Activated CD8-positive, alpha-beta memory T cell treated with anti-CD3 and anti-CD28 coated beads, Interleukin-2, amount 10 ng/mL, durations not matched to agents 7 days and 5 days (primary cell): ENCODE results near the gene HPX. TPM values are rescaled to one million over a fixed set of nuclear protein-coding genes. Genes with fewer than 3 reads are reported as not detected.

Experiments used
- ATAC-seq: fragments of 150-1000 bp; cut with Tn5 transposase; one replicate; pipeline ENCODE4 v1.10.0; 2021; ENCODE audit warnings: moderate library complexity
- CTCF ChIA-PET: fragments of 350-600 bp; sonication (Branson Sonifier 250); formaldehyde crosslinking; loops from one replicate; lab custom pipeline; 2021; ENCODE audit warnings: antibody characterized with exemption; lab: Charles Lee
- DNase-seq: peaks from one replicate; pipeline ENCODE4 v3.0.0-alpha.2; 2020
- H3K27ac Mint-ChIP-seq: one replicate; pipeline ENCODE4 v1.8.0; 2021; ENCODE audit warnings: mild to moderate bottlenecking, mixed read lengths
- H3K27me3 Mint-ChIP-seq: one replicate; pipeline ENCODE4 v1.8.0; 2021; ENCODE audit warnings: mixed read lengths
- H3K36me3 Mint-ChIP-seq: one replicate; pipeline ENCODE4 v1.8.0; 2021; ENCODE audit warnings: mild to moderate bottlenecking, mixed read lengths
- H3K4me1 Mint-ChIP-seq: one replicate; pipeline ENCODE4 v1.8.0; 2021; ENCODE audit warnings: mixed read lengths
- H3K4me3 Mint-ChIP-seq: one replicate; pipeline ENCODE4 v1.8.0; 2021; ENCODE audit warnings: mild to moderate bottlenecking, moderate library complexity, mixed read lengths
- H3K9me3 Mint-ChIP-seq: one replicate; pipeline ENCODE4 v1.8.0; 2022; ENCODE audit warnings: low read depth, mixed read lengths
- total RNA-seq, 2 experiments: library from RNA; stranded (reverse); gene quantifications; one replicate each; pipeline ENCODE4 v1.2.3, GENCODE V29; 2021

Gene HPX
- total RNA-seq, 2 experiments from 2014 or later = 0.76 TPM; not detected in 1

DNA sequence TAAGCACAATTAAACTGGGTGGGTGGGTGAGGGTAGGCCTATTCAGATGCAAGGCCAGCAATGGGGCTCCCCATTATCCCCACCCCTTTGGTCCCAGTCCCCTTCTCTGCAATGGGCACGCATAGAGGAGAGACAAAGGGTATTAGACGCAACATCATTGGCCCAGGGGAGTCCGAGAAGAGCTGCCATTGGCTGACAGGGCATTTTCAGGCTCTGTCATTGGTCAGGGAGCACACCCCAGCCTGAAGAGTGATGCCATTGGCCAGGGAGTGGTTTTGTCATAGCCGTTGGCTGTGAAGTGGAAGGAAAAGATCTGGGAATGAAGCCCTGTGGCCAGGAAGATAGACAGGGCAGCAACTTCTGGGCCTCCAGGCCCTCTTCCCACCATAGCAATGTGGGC, 35.8 kb upstream of the HPX start:
- H3K4me3 Mint-ChIP-seq = no peak overlapping the region
- peaks cover 23% of the 10 kb centered on the region for H3K4me1 Mint-ChIP-seq
- DNase-seq = no peak
- H3K36me3 Mint-ChIP-seq = peaks cover 10% of the 10 kb centered on the region
- no peak for ATAC-seq
- no peak overlapping the region for H3K27ac Mint-ChIP-seq
- no peaks in the 10 kb centered on the region for H3K27me3 Mint-ChIP-seq
- H3K9me3 Mint-ChIP-seq = no peaks in the 10 kb centered on the region
- CTCF ChIA-PET = interaction anchor here (1.0 to 4.3 kb wide), 2 partner anchors 98 to 122 kb away, joined by 3 to 19 read pairs; no protein-coding TSS in a partner anchor

DNA sequence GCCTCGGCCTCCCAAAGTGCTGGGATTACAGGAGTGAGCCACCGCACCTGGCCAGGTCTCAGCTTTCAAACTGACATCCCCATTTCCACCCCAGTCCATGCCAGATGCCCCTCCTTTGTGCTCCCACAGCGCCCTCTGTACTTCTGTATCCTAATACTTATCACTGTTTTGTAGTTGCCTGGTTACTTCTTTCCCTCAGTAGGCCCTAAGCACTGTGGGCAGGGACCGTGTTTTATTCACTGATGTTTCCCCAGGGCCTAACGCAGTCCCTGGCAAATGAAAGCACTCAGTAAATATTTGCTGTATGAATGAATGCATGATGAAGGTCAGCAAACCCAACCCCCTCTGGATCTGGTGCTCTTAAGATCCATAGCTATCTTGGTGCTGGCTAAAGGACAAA, 35.1 kb upstream of the HPX start:
- no peak overlapping the region for H3K27ac Mint-ChIP-seq
- CTCF ChIA-PET = interaction anchor here (1.0 to 4.3 kb wide), 3 partner anchors 9 to 121 kb away, joined by 3 to 19 read pairs (median 4); no protein-coding TSS in a partner anchor

DNA sequence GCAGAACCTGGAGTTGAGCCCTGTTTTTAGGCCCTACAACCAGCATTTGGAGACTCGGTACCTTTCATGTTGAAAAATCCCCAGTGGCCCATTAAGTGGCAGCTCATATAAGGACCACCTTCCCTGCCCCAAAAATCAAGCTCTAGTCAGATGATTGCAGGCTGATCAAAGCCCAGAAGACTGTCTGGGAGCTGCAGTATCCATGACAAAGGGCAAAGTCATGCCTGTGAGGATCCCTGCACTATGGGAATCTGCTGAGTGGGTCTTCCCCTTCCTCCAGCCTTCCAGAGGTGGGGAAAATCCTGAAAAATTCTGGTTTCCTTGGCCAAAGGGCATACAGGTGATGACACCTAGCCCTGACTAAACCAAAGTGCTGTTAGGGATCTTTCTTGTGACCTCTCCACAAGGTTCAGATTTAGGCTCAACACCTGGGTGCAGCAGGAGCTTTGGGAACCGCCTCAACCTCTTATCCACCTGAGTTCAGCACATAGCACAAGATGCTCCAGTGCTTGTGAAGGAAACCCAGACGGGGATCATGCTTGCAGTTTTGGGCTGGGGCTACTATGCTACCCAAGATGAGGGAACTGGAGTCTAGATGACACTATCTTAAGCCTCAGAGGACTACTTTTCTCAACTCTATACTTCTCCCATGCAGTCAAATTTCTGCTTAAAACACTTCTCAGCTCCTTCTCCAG, 34.2 kb upstream of the HPX start:
- H3K27me3 Mint-ChIP-seq = no peaks in the 10 kb centered on the region
- DNase-seq (no peak), ATAC-seq (no peak)
- no peak overlapping the region for H3K27ac Mint-ChIP-seq
- peak overlapping the region; percentile 5 for H3K4me3 Mint-ChIP-seq
- H3K4me1 Mint-ChIP-seq = peaks cover 18% of the 10 kb centered on the region
- H3K36me3 Mint-ChIP-seq = peaks cover 8% of the 10 kb centered on the region
- CTCF ChIA-PET = interaction anchor here (1.3 to 4.3 kb wide), 2 partner anchors 10 to 96 kb away, joined by 4 to 19 read pairs; no protein-coding TSS in a partner anchor
- no peaks in the 10 kb centered on the region for H3K9me3 Mint-ChIP-seq

More for the DNA sequence above, 35.1 kb upstream of the HPX start:
- H3K9me3 Mint-ChIP-seq = no peaks in the 10 kb centered on the region
- no peak for ATAC-seq
- peaks cover 8% of the 10 kb centered on the region for H3K36me3 Mint-ChIP-seq
- peaks cover 27% of the 10 kb centered on the region for H3K4me1 Mint-ChIP-seq
- no peaks in the 10 kb centered on the region for H3K27me3 Mint-ChIP-seq
- no peak for DNase-seq
- H3K4me3 Mint-ChIP-seq = no peak overlapping the region

DNA sequence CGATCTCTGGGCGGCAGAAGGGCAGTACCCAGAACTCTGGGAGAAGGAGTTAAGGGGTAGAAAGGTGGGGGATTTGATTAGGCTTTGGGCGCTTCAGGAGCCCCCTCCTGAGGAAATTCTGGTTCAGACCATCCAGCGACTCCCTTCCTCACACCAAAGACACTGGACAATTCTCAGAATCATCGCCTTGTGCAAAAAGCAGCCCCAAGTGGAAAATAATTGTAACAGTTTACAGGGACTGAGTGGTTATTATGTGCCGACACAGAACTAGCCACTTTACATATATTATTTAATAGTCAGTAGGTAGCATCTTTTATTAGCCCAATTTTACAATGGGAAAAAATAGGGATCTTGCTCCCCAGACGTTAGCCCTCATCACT, 33.6 kb upstream of the HPX start:
- peaks cover 8% of the 10 kb centered on the region for H3K36me3 Mint-ChIP-seq
- H3K4me3 Mint-ChIP-seq = peak overlapping the region; percentile 45
- H3K27ac Mint-ChIP-seq = no peak overlapping the region
- no peak for DNase-seq
- CTCF ChIA-PET = interaction anchor here (1.3 to 4.3 kb wide), 2 partner anchors 10 to 96 kb away, joined by 4 to 19 read pairs; no protein-coding TSS in a partner anchor
- no peaks in the 10 kb centered on the region for H3K9me3 Mint-ChIP-seq
- peaks cover 14% of the 10 kb centered on the region for H3K4me1 Mint-ChIP-seq
- no peaks in the 10 kb centered on the region for H3K27me3 Mint-ChIP-seq
- no peak for ATAC-seq

DNA sequence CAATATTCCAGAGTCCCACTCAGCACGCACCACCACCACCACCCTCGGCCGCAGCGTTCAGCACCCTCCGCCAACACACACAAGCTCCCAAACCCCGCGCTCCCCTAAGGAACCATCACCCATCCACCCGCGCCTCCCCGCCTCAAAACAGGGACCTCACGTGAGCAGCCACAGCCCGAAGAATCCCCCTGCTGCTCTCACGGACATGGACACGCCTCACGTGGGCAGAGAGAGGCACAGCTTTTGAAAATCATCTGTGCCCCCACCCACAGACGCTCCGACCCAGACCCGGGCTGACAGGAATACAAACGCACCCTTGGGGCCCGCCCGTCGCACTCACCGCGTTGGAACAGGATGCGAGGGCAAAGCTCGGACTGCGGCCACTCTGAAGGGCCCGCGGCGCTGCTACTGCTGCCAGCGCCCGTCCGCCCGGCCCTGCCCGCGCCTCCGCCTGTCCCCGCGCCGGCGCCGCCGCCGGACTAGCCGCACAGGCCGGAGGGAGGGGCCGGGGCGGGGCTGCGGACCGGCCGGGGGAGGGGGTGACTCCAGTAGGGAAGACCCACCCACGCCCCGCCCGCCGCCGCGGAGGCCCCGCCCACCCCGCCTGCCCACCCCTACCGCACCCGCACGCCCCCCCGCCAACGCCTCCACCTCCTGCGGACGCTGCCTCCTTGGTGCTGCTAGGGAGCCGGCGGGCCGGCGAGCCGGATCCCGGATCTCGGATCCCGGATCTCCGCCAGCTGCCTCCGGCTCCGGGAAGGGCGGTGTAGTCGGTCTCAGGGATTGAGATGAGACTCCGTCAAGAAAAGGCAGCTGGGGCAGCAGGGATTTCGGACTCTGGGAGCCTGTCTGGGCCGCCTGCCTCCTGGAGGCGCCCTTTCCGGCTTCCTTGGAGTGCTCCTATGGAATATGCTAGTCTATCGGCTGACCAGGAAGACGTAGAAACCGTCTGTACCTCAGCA, 32.9 kb upstream of the HPX start, which contains the start of gene TRIM3:
Gene TRIM3 (minus strand): TSS at position 491 of the 962 bp plus-strand sequence. CDS start 8,246 bp downstream, outside the sequence.
- peak; percentile 75 for DNase-seq
- peak within 1 kb of the TSS; percentile 31 for H3K27ac Mint-ChIP-seq
- H3K4me3 Mint-ChIP-seq = peak within 1 kb of the TSS; percentile 80
- H3K36me3 Mint-ChIP-seq = peaks cover 4% of the 10 kb centered on the region
- peaks cover 12% of the 10 kb centered on the region for H3K4me1 Mint-ChIP-seq
- H3K9me3 Mint-ChIP-seq = no peaks in the 10 kb centered on the region
- ATAC-seq = peak; percentile 82
- CTCF ChIA-PET = interaction anchor here (0.9 to 4.3 kb wide), 4 partner anchors 30 to 99 kb away, joined by 4 to 19 read pairs (median 12); partner anchors contain the start of gene APBB1
- H3K27me3 Mint-ChIP-seq = no peaks in the 10 kb centered on the region

DNA sequence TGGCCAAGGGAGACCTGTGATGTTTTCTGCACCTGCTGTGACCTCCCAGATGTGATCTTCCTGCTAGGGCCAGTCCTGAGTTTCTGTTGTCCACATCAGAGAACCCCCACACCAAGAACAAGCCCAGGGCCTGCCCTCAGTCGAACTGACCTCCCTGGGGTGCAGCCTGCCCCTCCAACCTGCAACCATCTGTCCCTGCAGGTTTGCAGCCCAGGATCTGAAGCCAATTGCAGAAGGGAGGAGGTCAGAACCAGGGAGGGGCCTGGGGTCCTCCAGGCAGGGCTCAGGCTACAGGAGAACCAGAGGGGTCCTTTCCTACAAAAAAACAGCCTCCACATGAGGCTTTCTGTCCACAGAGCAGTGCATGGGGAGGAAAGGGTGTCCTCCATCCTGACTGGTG, 32.1 kb upstream of the HPX start:
- H3K9me3 Mint-ChIP-seq = no peaks in the 10 kb centered on the region
- peak overlapping the region; percentile 80 for H3K4me3 Mint-ChIP-seq
- peaks cover 12% of the 10 kb centered on the region for H3K4me1 Mint-ChIP-seq
- CTCF ChIA-PET = interaction anchor here (0.9 to 4.3 kb wide), 6 partner anchors 29 to 98 kb away, joined by 4 to 19 read pairs (median 8); partner anchors contain the start of gene APBB1
- H3K27ac Mint-ChIP-seq = no peak overlapping the region
- DNase-seq (no peak), ATAC-seq (no peak)
- H3K27me3 Mint-ChIP-seq = no peaks in the 10 kb centered on the region
- peaks cover 2% of the 10 kb centered on the region for H3K36me3 Mint-ChIP-seq

DNA sequence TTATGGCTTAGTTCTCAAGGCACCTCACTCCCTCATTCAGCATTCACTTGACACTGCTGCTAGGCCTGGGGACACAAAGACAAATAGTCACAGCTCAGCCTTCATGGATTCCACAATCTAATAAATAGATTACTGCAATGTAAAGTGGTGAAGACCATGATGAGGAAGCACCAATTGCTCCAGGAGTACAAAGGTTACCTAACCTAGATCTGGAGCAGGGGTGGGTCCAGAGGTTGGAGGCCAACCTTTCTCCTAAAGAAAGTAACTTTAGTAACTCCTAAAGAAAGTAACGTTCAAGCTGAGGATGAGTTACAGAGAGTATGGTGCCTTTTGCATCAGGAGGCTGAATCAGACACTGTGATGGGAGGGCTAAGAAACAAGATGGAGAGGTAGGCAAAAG, 28.8 kb upstream of the HPX start:
- Mint-ChIP-seq H3K36me3 (no peaks in the 10 kb centered on the region), H3K27me3 (peaks cover 8% of the 10 kb centered on the region), H3K4me3 (no peak overlapping the region), H3K27ac (no peak overlapping the region), H3K9me3 (no peaks in the 10 kb centered on the region), H3K4me1 (peaks cover 12% of the 10 kb centered on the region)
- CTCF ChIA-PET = interaction anchor here (1.0 to 2.2 kb wide), 3 partner anchors 12 to 90 kb away, joined by 3 to 11 read pairs (median 4); partner anchors contain the start of genes ARFIP2 and TIMM10B
- DNase-seq (no peak), ATAC-seq (no peak)

DNA sequence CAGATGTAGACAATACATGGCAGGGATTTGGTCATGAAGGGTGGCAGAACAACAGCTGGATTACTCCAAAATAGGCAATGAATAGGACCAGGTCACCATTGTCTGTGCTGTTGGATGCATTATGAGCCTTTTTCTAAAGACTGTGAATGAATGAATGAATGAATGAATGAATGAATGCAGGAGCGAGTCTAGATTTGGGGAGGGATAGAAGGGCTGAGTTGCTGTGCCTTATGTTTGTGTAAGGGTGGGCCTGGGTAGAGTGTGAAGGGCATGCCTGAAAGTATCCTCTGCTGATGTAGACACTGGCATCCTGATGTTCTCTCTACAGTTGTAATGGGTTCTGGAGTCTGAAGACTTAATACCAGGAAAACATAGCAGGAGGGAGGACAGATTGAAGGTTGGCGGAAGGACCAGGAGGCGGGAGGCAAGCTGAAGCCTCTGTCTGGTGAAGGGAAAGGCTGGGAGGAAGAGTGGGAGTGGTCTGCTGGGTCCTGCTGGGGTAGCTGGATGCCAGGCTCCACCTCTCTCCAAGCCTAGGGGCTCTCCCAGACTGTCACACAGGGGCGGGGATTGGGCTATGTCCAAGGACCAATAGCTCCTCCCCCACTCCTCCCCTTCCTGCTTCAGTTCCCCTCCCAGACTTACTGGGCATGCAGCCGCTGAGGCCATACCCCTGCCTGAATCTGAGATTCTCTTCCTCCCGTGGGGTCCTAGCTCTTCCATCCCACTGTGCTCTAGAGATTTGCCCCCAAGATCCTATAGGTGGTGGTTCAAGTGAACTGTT, 28.1 kb upstream of the HPX start:
- Mint-ChIP-seq H3K9me3 (no peaks in the 10 kb centered on the region), H3K4me3 (no peak overlapping the region), H3K27me3 (peaks cover 8% of the 10 kb centered on the region), H3K36me3 (no peaks in the 10 kb centered on the region), H3K4me1 (peaks cover 12% of the 10 kb centered on the region), H3K27ac (no peak overlapping the region)
- no peak for ATAC-seq
- DNase-seq = no peak
- CTCF ChIA-PET = interaction anchor here (0.8 to 2.2 kb wide), 7 partner anchors 12 to 106 kb away, joined by 3 to 11 read pairs (median 3); partner anchors contain the start of genes ARFIP2 and TIMM10B

DNA sequence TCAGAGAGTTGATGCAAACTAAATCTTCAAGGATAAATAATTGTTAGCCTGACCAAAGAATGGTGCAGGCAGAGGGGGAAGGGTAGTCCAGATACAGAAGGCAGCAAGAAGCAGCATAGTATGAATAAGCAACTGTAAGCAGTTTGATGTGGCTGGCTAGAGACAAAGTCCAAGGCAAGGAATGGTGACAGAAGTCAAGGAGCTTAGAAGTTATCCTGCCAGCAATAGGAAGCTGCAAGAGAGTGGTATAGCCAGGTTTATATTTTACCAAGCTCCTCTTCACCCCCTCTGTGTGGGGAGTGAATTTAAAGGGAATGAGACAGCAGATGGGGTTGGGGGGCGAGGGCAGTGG, 18.3 kb upstream of the HPX start:
- H3K4me3 Mint-ChIP-seq = no peak overlapping the region
- ATAC-seq (no peak), DNase-seq (no peak)
- H3K4me1 Mint-ChIP-seq = no peaks in the 10 kb centered on the region
- no peaks in the 10 kb centered on the region for H3K27me3 Mint-ChIP-seq
- CTCF ChIA-PET = interaction anchor here (0.9 to 1.1 kb wide), 3 partner anchors 16 to 96 kb away, joined by 3 to 4 read pairs (median 4); no protein-coding TSS in a partner anchor
- no peaks in the 10 kb centered on the region for H3K36me3 Mint-ChIP-seq
- no peak overlapping the region for H3K27ac Mint-ChIP-seq
- H3K9me3 Mint-ChIP-seq = no peaks in the 10 kb centered on the region

DNA sequence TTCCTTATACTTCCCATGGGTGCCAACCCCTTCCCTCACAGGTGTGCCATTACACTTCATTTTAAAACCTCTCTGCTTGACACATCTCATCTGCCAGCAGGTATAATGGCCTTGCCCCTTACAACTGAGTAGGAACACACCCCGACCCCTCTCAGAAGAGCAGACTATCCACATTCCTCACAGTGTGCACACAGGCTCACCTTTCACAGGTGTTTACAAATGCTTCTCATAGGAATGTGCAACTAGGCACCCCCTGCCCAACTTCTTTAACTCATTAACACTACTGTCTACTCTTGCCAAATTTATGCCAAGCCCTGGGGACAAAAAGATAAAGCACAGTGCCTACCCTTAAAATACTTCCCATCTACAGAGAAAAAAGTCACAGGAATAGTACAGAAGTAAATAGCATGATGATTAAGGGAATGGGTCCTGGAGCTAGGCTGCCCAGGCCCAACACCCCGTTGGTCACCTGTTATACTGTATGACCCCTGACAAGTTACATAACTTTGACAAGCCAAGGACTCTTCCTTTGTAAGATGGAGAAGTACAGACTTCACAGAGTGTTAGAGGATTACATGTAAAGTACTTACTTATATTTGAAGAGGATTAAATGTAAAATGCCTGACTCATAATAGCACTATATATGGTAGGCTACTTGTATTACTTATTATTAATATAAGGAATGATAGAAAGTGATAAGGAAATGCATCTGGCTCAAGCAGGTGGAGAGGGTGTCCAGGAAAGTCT, 17.7 kb upstream of the HPX start:
- no peak overlapping the region for H3K27ac Mint-ChIP-seq
- DNase-seq = no peak

DNA sequence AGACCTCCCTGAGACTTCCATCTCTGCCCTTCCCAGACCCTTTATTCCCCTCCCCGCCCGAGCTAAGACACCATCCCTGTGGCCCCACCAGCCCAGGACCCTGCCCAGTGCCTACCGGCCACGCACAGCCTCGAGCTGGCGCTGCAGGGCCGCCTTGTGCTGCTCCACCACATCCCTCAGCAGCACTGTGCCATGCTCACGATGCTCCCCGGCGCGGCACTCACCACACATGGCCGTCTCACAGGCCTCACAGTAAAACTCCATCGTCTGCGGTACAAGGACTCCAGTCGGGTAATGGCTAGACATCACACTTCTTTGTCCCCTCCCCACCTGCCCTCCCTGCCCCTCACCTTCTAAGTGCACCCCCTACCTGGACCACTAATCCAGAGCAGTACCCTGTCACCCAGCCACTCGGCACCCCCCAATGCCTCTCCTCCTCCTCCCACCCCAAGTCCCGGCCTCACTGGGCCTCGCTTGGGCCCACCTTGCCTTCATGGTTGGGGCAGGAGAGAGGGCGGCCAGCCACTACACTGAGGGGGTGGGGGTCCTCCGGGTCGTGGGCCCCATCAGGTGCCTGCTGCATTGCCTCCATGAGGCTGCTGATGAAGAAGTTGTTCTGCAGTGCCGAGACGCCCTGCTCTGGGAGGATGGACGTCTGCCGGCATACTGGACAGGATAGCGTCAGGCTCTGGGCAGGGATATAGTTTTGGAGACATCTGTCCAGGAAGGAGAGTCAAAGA, 17.0 kb upstream of the HPX start:
- CTCF ChIA-PET = interaction anchor here (1.5 kb wide), 1 partner anchor 79 kb away, joined by 5 read pairs; no protein-coding TSS in a partner anchor
- Mint-ChIP-seq H3K36me3 (no peaks in the 10 kb centered on the region), H3K27me3 (no peaks in the 10 kb centered on the region), H3K27ac (no peak overlapping the region), H3K4me3 (no peak overlapping the region), H3K4me1 (no peaks in the 10 kb centered on the region), H3K9me3 (no peaks in the 10 kb centered on the region)
- DNase-seq (no peak), ATAC-seq (no peak)

More for the DNA sequence above, 17.7 kb upstream of the HPX start:
- no peaks in the 10 kb centered on the region for H3K4me1 Mint-ChIP-seq
- no peaks in the 10 kb centered on the region for H3K9me3 Mint-ChIP-seq
- H3K27me3 Mint-ChIP-seq = no peaks in the 10 kb centered on the region
- no peak overlapping the region for H3K4me3 Mint-ChIP-seq
- no peak for ATAC-seq
- H3K36me3 Mint-ChIP-seq = no peaks in the 10 kb centered on the region
- CTCF ChIA-PET = interaction anchor here (0.9 to 1.1 kb wide), 2 partner anchors 15 to 47 kb away, joined by 3 to 4 read pairs; no protein-coding TSS in a partner anchor
